ENCODE measurements around the gene HSPB6. TPM values are rescaled to one million over a fixed set of nuclear protein-coding genes. Genes with fewer than 3 reads are reported as not detected.

HSPB6 gene
- total and polyA plus RNA-seq, 7 donors, result 4.4 to 275 (median 59.4) TPM

GRCh38 chr19:35734889-35735288 is 21.9 kb downstream of the HSPB6 start:
- Histone ChIP-seq H3K27ac (no peak overlapping the region), H3K9me3 (no peaks in the 10 kb centered on the region), H3K4me1 (peaks cover 0 to 8% (median 5%) of the 10 kb centered on the region in 4 donors), H3K4me3 (no peak overlapping the region), H3K36me3 (peaks cover 43 to 89% (median 58%) of the 10 kb centered on the region in 4 donors), H3K27me3 (no peaks in the 10 kb centered on the region)
- TF ChIP-seq POLR2A (IDR thresholded peaks at IDR 0.05) (no peak), EP300 (IDR thresholded peaks at IDR 0.05) (no peak), CTCF (IDR thresholded peaks at IDR 0.05) (no peak), POLR2AphosphoS5 (IDR thresholded peaks at IDR 0.05) (no peak)
- intact Hi-C loops (cut with DNase I), result no loop called here
- no peak for DNase-seq
- WGBS, 2 donors, result 88 to 90% methylated on average over 5 of the region's 5 CpGs

- Histone ChIP-seq H3K27ac (no peak overlapping the region), H3K36me3 (peaks cover 49 to 95% (median 65%) of the 10 kb centered on the region in 4 donors), H3K4me3 (no peak overlapping the region), H3K4me1 (peaks cover 0 to 2% (median 0%) of the 10 kb centered on the region in 4 donors), H3K9me3 (no peaks in the 10 kb centered on the region), H3K27me3 (no peaks in the 10 kb centered on the region)
- WGBS, 2 donors, result 93 to 96% methylated on average over 8 of the region's 8 CpGs
- intact Hi-C loops (cut with DNase I), result no loop called here
- no peak for DNase-seq
- TF ChIP-seq CTCF (IDR thresholded peaks at IDR 0.05), result no peak
- no peak for TF ChIP-seq EP300 (IDR thresholded peaks at IDR 0.05)
- TF ChIP-seq POLR2A (IDR thresholded peaks at IDR 0.05), result no peak
- no peak for TF ChIP-seq POLR2AphosphoS5 (IDR thresholded peaks at IDR 0.05)
Observed at GRCh38 chr19:35734273-35734672, 22.6 kb downstream of the HSPB6 start.

- H3K9me3 ChIP-seq, result no peaks in the 10 kb centered on the region
- no peak for DNase-seq
- H3K27me3 ChIP-seq, result no peaks in the 10 kb centered on the region
- no peak overlapping the region for H3K4me3 ChIP-seq
- H3K36me3 ChIP-seq, result peaks cover 46 to 97% (median 69%) of the 10 kb centered on the region in 4 donors
- no peak overlapping the region for H3K27ac ChIP-seq
- intact Hi-C loops (cut with DNase I), result no loop called here
- no peaks in the 10 kb centered on the region for H3K4me1 ChIP-seq
- 90 to 93% methylated on average over 35 of the region's 35 CpGs for WGBS, 2 donors
- TF ChIP-seq CTCF (IDR thresholded peaks at IDR 0.05), result no peak
- no peak for TF ChIP-seq EP300 (IDR thresholded peaks at IDR 0.05)
- TF ChIP-seq POLR2A (IDR thresholded peaks at IDR 0.05), result no peak
- no peak for TF ChIP-seq POLR2AphosphoS5 (IDR thresholded peaks at IDR 0.05)
Observed at GRCh38 chr19:35733180-35734125, 23.4 kb downstream of the HSPB6 start.

- no peak for TF ChIP-seq POLR2A (IDR thresholded peaks at IDR 0.05)
- no peak for TF ChIP-seq CTCF (IDR thresholded peaks at IDR 0.05)
- TF ChIP-seq EP300 (IDR thresholded peaks at IDR 0.05), result no peak
- no peak for TF ChIP-seq POLR2AphosphoS5 (IDR thresholded peaks at IDR 0.05)
- Histone ChIP-seq H3K4me3 (no peak overlapping the region), H3K4me1 (no peaks in the 10 kb centered on the region), H3K27me3 (no peaks in the 10 kb centered on the region), H3K9me3 (no peaks in the 10 kb centered on the region), H3K36me3 (peaks cover 44 to 97% (median 71%) of the 10 kb centered on the region in 4 donors), H3K27ac (no peak overlapping the region)
- intact Hi-C loops (cut with DNase I), result no loop called here
- no peak for DNase-seq
- 92% methylated on average over 25 of the region's 25 CpGs for WGBS, 2 donors
Observed at GRCh38 chr19:35732540-35733179, 24.2 kb downstream of the HSPB6 start.

Data from sigmoid colon (tissue), 7 donors.